Testis (tissue), 2 donors: ENCODE measurements around the gene DES.

Experiments
- CTCF ChIP-seq, 3 experiments: fragments of 450-650 bp in 2 of 3; fragments of 200-600 bp in 1 of 3; sonication (generic) in 1 of 3; IDR thresholded peaks; one replicate each; pipeline ENCODE4 v1.5.1; 2016 to 2019; ENCODE audit warnings: antibody characterized with exemption in 3 of 3, mild to moderate bottlenecking in 2 of 3, moderate library complexity in 1 of 3
- POLR2A ChIP-seq: fragments of 450-650 bp; IDR thresholded peaks from one replicate; pipeline ENCODE4 v1.6.1; 2017; ENCODE audit warnings: antibody characterized with exemption, mild to moderate bottlenecking, moderate library complexity

GRCh38 chr2:219380926-219381325 is 37.3 kb upstream of the DES start:
- TF ChIP-seq POLR2A: no peak
- no peak for TF ChIP-seq CTCF (IDR thresholded peaks at IDR 0.05)
